Spleen (tissue), 7 donors: ENCODE measurements around the gene SPTBN1.

Source experiments
- CTCF ChIP-seq, 11 experiments: fragments of 200-600 bp in 7 of 11; fragments of 450-650 bp in 4 of 11; sonication (generic) in 4 of 11; IDR thresholded peaks in 8 of 11; conservative IDR thresholded peaks in 3 of 11; 1 replicate in 7 of 11; 2 replicates in 4 of 11; pipeline versions ENCODE4 v1.4.0 to v1.8.0; 2016 to 2021; ENCODE audit warnings: antibody characterized with exemption in 11 of 11, inconsistent platforms in 4 of 11, mild to moderate bottlenecking in 1 of 11
- POLR2A ChIP-seq, 3 donors: fragments of 450-650 bp; IDR thresholded peaks; one replicate each; pipeline ENCODE4 v1.5.1; 2017; ENCODE audit warnings: antibody characterized with exemption in 3 of 3, mild to moderate bottlenecking in 1 of 3
- POLR2AphosphoS5 ChIP-seq, 3 donors: sonication (generic); formaldehyde crosslinking; IDR thresholded peaks; one replicate each; pipeline ENCODE4 v1.5.1; 2017; ENCODE audit warnings: antibody characterized with exemption in 3 of 3
- donor health status: DM: no; HTN: no; CAD: no; lungs with moderate emphysema.
- donor health status: DM: no; HTN: no; CAD: no.
- donor health status: DM: no; HTN: no; CAD: no.

GRCh38 chr2:54615832-54616534, 159.9 kb downstream of the SPTBN1 start:
- TF ChIP-seq POLR2AphosphoS5 (IDR thresholded peaks at IDR 0.05) (no peak), POLR2A (IDR thresholded peaks at IDR 0.05) (no peak), CTCF (IDR thresholded peaks at IDR 0.05 in 8 of 11, conservative IDR thresholded peaks at IDR 0.05 in 3 of 11) (no peak)
